Omental fat pad (tissue), 4 donors: ENCODE data around the gene THRB. TPM values are rescaled to one million over a fixed set of nuclear protein-coding genes. Genes with fewer than 3 reads are reported as not detected.

Experiments used
- ATAC-seq: fragments of 150-250 bp; one replicate; pipeline ENCODE4 v1.9.1; 2016; ENCODE audit warnings: mild to moderate bottlenecking, moderate library complexity; ENCODE audit not compliant: low FRiP score
- DNase-seq: peaks from one replicate; pipeline ENCODE4 v3.0.0-alpha.2; 2019; ENCODE audit warnings: low spot score
- total RNA-seq, 4 donors: library from RNA; depleted of rRNA; stranded (reverse); fragments of >200 nt; gene quantifications; one replicate each; pipeline ENCODE4 v1.1.0, GENCODE V29; 2016
- TF ChIP-seq, protein P1 (sequence below), 3 donors: fragments of 450-650 bp; IDR thresholded peaks; one replicate each; pipeline ENCODE4 v1.5.1; 2016 to 2017; ENCODE audit warnings: antibody characterized with exemption in 3 of 3, mild to moderate bottlenecking in 3 of 3, moderate library complexity in 2 of 3

THRB gene
- total RNA-seq, 4 donors from 2014 or later: 18.6 to 28.0 (median 23.9) TPM

DNA sequence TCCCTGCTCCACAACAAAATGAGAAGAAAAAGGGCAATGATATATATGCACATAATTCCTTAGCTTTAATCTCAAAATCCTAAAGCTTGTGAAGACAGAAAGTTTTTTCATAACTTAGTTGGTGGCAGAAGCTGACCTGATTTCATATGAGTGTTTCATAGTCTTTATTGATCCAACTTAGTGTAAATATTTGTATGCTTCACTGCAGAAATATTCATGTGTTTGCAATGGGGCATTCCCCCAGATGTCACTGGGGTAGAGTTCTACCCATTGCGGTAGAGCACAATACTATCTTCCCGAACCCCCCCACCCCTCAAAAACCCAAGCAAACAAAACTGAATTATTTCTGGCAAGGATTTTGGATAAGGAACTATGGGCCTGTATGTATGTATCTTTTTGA, 221.2 kb downstream of the THRB start:
- TF ChIP-seq, protein P1, sequence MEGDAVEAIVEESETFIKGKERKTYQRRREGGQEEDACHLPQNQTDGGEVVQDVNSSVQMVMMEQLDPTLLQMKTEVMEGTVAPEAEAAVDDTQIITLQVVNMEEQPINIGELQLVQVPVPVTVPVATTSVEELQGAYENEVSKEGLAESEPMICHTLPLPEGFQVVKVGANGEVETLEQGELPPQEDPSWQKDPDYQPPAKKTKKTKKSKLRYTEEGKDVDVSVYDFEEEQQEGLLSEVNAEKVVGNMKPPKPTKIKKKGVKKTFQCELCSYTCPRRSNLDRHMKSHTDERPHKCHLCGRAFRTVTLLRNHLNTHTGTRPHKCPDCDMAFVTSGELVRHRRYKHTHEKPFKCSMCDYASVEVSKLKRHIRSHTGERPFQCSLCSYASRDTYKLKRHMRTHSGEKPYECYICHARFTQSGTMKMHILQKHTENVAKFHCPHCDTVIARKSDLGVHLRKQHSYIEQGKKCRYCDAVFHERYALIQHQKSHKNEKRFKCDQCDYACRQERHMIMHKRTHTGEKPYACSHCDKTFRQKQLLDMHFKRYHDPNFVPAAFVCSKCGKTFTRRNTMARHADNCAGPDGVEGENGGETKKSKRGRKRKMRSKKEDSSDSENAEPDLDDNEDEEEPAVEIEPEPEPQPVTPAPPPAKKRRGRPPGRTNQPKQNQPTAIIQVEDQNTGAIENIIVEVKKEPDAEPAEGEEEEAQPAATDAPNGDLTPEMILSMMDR (IDR thresholded peaks at IDR 0.05): no peak
- DNase-seq: no peak
- ATAC-seq: no peak

GRCh38 chr3:24272875-24273274, 221.8 kb downstream of the THRB start:
- no peak for DNase-seq
- no peak for ATAC-seq
- TF ChIP-seq, protein P1 (IDR thresholded peaks at IDR 0.05): no peak

- no peak for ATAC-seq
- TF ChIP-seq, protein P1 (IDR thresholded peaks at IDR 0.05): no peak
Observed at GRCh38 chr3:24272408-24272807, 222.2 kb downstream of the THRB start.

DNA sequence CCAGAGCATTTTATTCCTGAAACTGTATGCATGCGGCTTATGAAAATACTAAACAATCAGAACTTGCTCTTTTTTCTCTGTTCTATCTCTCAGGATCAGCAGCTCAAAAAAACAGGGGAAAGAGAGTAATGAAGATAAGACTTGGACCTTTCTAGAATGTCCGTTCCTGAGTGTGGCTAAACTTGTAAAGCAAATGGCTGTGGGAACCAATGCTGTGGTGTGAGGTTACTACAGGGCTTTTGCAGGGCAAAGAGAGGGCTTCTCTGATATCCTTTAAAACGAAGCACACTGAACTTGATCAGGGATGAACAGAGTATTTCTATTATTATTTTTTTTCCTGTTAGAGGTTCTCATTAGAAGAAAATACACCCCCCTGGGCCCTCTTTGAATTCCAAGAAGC, 223.4 kb downstream of the THRB start:
- DNase-seq (no peak), ATAC-seq (no peak)
- TF ChIP-seq, protein P1 (IDR thresholded peaks at IDR 0.05): no peak

More at GRCh38 chr3:24272408-24272807, 222.2 kb downstream of the THRB start:
- DNase-seq: no peak

DNA sequence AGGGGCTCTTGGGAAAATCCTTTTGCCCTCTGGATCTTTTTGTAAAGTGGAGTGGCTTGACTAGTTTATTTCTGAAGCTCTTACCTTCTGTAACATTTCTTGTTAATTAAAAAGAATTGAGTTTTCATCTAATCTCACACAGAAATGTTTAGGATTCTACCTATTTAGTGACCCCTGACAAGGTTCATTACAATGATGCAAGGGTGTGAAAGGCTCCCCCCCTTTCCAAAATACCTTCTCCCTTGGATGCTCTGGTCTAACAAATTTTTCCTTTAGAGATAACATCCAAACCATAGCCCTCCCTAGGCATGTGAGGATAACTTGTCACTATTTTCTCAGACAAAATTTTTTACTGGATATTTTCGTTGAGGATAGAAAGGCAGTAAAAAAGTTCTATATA, 223.9 kb downstream of the THRB start:
- DNase-seq (no peak), ATAC-seq (no peak)
- TF ChIP-seq, protein P1 (IDR thresholded peaks at IDR 0.05): no peak

- ATAC-seq (peak; percentile 26), DNase-seq (no peak)
- TF ChIP-seq, protein P1 (IDR thresholded peaks at IDR 0.05): no peak
Observed at GRCh38 chr3:24270204-24270691, 224.4 kb downstream of the THRB start.

- DNase-seq (no peak), ATAC-seq (no peak)
- TF ChIP-seq, protein P1 (IDR thresholded peaks at IDR 0.05): no peak
Observed at GRCh38 chr3:24264748-24265158, 229.9 kb downstream of the THRB start.
